Esophagus squamous epithelium (tissue), 5 donors: ENCODE measurements around the gene PHF23. TPM values are rescaled to one million over a fixed set of nuclear protein-coding genes. Genes with fewer than 3 reads are reported as not detected.

Experiments
- DNase-seq: peaks from one replicate; lab custom pipeline; 2025; lab: John Stamatoyannopoulos, UW
- H3K27ac ChIP-seq, 4 donors: fragments of 200-600 bp; sonication (generic); one replicate each; pipeline ENCODE4 v1.5.1; 2016 to 2019; ENCODE audit warnings: mild to moderate bottlenecking in 1 of 4
- H3K27me3 ChIP-seq, 4 donors: fragments of 200-600 bp; sonication (generic); 1 replicate in 3 of 4; 2 replicates in 1 of 4; pipeline versions ENCODE4 v1.5.1 to v1.6.0; 2017 to 2021; ENCODE audit warnings: antibody characterized with exemption in 1 of 4
- H3K36me3 ChIP-seq, 3 donors: fragments of 200-600 bp; sonication (generic); one replicate each; pipeline ENCODE4 v1.5.1; 2016 to 2019
- H3K4me1 ChIP-seq, 3 donors: fragments of 200-600 bp; sonication (generic); one replicate each; pipeline ENCODE4 v1.5.1; 2017 to 2019
- H3K4me3 ChIP-seq, 4 donors: fragments of 200-600 bp; sonication (generic); 1 replicate in 3 of 4; 2 replicates in 1 of 4; pipeline ENCODE4 v1.5.1; 2016 to 2019; ENCODE audit warnings: mild to moderate bottlenecking in 2 of 4, moderate library complexity in 1 of 4
- H3K9me3 ChIP-seq, 3 donors: fragments of 200-600 bp; sonication (generic); one replicate each; pipeline ENCODE4 v1.5.1; 2016 to 2019
- CTCF ChIP-seq, 6 experiments: fragments of 450-650 bp in 4 of 6; fragments of 200-600 bp in 2 of 6; sonication (generic) in 2 of 6; IDR thresholded peaks; one replicate each; pipeline ENCODE4 v1.5.1; 2016 to 2019; ENCODE audit warnings: antibody characterized with exemption in 6 of 6, mild to moderate bottlenecking in 4 of 6, moderate library complexity in 4 of 6
- POLR2A ChIP-seq, 4 donors: fragments of 450-650 bp; IDR thresholded peaks; one replicate each; pipeline ENCODE4 v1.6.1; 2017; ENCODE audit warnings: antibody characterized with exemption in 4 of 4, mild to moderate bottlenecking in 4 of 4, moderate library complexity in 3 of 4
- WGBS, 2 donors: methylation state at CpG; one replicate each; pipeline ENCODE4 v1.1.5; 2018; 5-methylcytosine and 5-hydroxymethylcytosine counted together
- intact Hi-C: fragments of 100-400 bp; cut with DNase I; formaldehyde crosslinking; loops from one replicate; pipeline ENCODE4 v1.15.0; 2022
- total RNA-seq, 4 donors: library from RNA; depleted of rRNA; stranded (reverse); fragments of >200 nt; gene quantifications; one replicate each; pipeline ENCODE4 v1.1.0, GENCODE V29; 2016
- donor health status: DM: yes; HTN: yes; CAD: no.

Gene PHF23
- total RNA-seq, 4 donors from 2014 or later, result 24.7 to 30.6 (median 27.0) TPM

GRCh38 chr17:7215652-7216180 lies 23.5 kb downstream of the PHF23 start:
- H3K36me3 ChIP-seq, result no peaks in the 10 kb centered on the region
- DNase-seq, result no peak
- intact Hi-C loops, result no loop called here
- peak overlapping the region in 2 of 4 donors; percentile 52 to 73 for H3K4me3 ChIP-seq
- WGBS, 2 donors, result 5 to 21% methylated on average over 5 to 9 of the region's 10 CpGs
- peak overlapping the region; percentile 72 to 100 (median 98) for H3K27ac ChIP-seq
- peaks cover 43 to 84% (median 49%) of the 10 kb centered on the region in 3 donors for H3K4me1 ChIP-seq
- TF ChIP-seq POLR2A (IDR thresholded peaks at IDR 0.05), result no peak
- no peak for TF ChIP-seq CTCF (IDR thresholded peaks at IDR 0.05)
- no peaks in the 10 kb centered on the region for H3K27me3 ChIP-seq
- H3K9me3 ChIP-seq, result no peaks in the 10 kb centered on the region

DNA sequence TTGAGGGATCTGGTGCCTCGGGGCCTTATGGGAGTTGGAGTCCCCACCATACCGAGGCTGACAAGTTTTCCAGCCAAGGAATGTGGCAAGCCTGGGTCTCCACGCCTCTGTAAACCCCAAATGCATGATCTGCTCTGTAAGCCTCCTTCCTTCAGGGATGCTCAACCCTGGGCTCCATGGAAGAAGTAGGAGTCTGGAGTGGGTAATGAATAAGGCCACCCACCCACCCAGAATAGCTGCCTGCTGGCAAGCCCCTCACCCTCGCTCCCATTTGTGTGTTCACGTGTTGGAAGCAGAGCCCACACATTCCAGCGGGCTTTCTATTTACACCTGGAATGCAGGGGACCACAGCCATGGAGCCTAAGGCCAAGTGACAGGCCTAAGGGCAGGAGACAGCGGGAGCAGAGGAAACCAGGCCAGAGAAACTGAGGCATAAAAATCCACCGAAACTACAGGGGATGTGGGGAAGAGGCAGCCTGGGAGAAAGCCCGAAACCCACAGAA lies 24.1 kb downstream of the PHF23 start:
- WGBS, 2 donors, result 25 to 27% methylated on average over 9 of the region's 9 CpGs
- intact Hi-C loops, result no loop called here
- Histone ChIP-seq H3K27ac (peak overlapping the region; percentile 72 to 100 (median 98)), H3K27me3 (no peaks in the 10 kb centered on the region), H3K4me3 (peak overlapping the region in 3 of 4 donors; percentile 50 to 73 (median 51)), H3K36me3 (no peaks in the 10 kb centered on the region), H3K9me3 (no peaks in the 10 kb centered on the region), H3K4me1 (peaks cover 40 to 78% (median 46%) of the 10 kb centered on the region in 3 donors)
- TF ChIP-seq POLR2A (IDR thresholded peaks at IDR 0.05), result no peak
- no peak for TF ChIP-seq CTCF (IDR thresholded peaks at IDR 0.05)
- no peak for DNase-seq

GRCh38 chr17:7214300-7215135 lies 24.7 kb downstream of the PHF23 start:
- Histone ChIP-seq H3K36me3 (no peaks in the 10 kb centered on the region), H3K4me3 (peak overlapping the region; percentile 25 to 73 (median 50)), H3K27ac (peak overlapping the region; percentile 72 to 100 (median 98)), H3K9me3 (no peaks in the 10 kb centered on the region), H3K4me1 (peaks cover 40 to 75% (median 45%) of the 10 kb centered on the region in 3 donors), H3K27me3 (no peaks in the 10 kb centered on the region)
- DNase-seq, result peak; percentile 92
- intact Hi-C loops, result no loop called here
- TF ChIP-seq CTCF (IDR thresholded peaks at IDR 0.05) (peak in 5 of 6 experiments; percentile 29 to 55 (median 42)), POLR2A (IDR thresholded peaks at IDR 0.05) (no peak)
- 0% methylated on average over 15 to 23 of the region's 45 CpGs for WGBS, 2 donors

DNA sequence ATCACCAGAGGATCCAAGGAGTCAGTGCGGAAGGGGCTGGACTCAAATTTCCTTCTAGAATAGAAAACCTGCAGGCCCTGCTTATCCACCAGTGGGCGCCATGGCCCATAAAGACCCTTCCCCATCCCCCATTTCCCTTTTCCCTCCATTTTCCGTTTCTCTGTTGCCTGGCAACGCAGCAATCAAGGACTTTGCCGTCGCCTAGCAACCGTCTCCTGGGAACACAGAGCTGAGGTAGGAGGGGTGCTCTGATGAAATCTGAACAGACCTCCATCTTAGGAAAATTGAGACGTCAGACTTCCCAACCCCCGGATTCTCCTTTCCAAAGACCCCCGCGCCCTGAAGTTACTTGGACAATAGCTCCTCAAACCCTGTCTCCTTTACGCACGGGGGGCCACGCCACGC lies 25.4 kb downstream of the PHF23 start:
- H3K27me3 ChIP-seq, result no peaks in the 10 kb centered on the region
- intact Hi-C loops, result no loop called here
- DNase-seq, result no peak
- 8 to 14% methylated on average over 5 to 13 of the region's 15 CpGs for WGBS, 2 donors
- H3K27ac ChIP-seq, result peak overlapping the region; percentile 72 to 100 (median 98)
- peak overlapping the region; percentile 25 to 73 (median 50) for H3K4me3 ChIP-seq
- H3K36me3 ChIP-seq, result no peaks in the 10 kb centered on the region
- TF ChIP-seq POLR2A (IDR thresholded peaks at IDR 0.05) (no peak), CTCF (IDR thresholded peaks at IDR 0.05) (peak in 1 of 6 experiments; percentile 27)
- H3K9me3 ChIP-seq, result no peaks in the 10 kb centered on the region
- peaks cover 33 to 69% (median 38%) of the 10 kb centered on the region in 3 donors for H3K4me1 ChIP-seq
